HCT116 (cell line): ENCODE data around the gene HPX.

Experiments used
- EGR1 ChIP-seq: IDR thresholded peaks from 2 replicates; pipeline ENCODE4 v1.6.1; 2012; ENCODE audit warnings: low read depth
- EZH2 ChIP-seq: fragments of 200-600 bp; sonication (generic); IDR thresholded peaks from 2 replicates; pipeline ENCODE4 v1.6.1; 2017; ENCODE audit warnings: antibody characterized with exemption, mixed run types
- POLR2A ChIP-seq: IDR thresholded peaks from 2 replicates; pipeline ENCODE4 v1.7.0; 2011; ENCODE audit warnings: borderline replicate concordance; ENCODE audit not compliant: insufficient read depth, insufficient read length; ENCODE audit errors: extremely low read depth
- POLR2AphosphoS5 ChIP-seq: IDR thresholded peaks from 2 replicates; pipeline ENCODE4 v1.6.1; 2011; ENCODE audit warnings: mild to moderate bottlenecking, low read depth, low read length, moderate library complexity
- RAD21 ChIP-seq: IDR thresholded peaks from 2 replicates; pipeline ENCODE4 v1.6.1; 2012; ENCODE audit warnings: low read depth, mild to moderate bottlenecking
- YY1 ChIP-seq: IDR thresholded peaks from 2 replicates; pipeline ENCODE4 v1.6.1; 2011; ENCODE audit warnings: low read length, low read depth, moderate library complexity, mild to moderate bottlenecking; ENCODE audit not compliant: insufficient replicate concordance; ENCODE audit errors: extremely low read depth
- ZFX ChIP-seq: fragments of 450-650 bp; IDR thresholded peaks from 2 replicates; pipeline ENCODE4 v1.6.1; 2017
- TF ChIP-seq, protein P1 (sequence below): IDR thresholded peaks from 2 replicates; pipeline ENCODE4 v1.6.1; 2012
- TF ChIP-seq, protein P2 (sequence below), 3 experiments: fragments of 200-600 bp in 1 of 3; sonication (generic) in 1 of 3; IDR thresholded peaks in 2 of 3; conservative IDR thresholded peaks in 1 of 3; 2 replicates each; pipeline ENCODE4 v1.5.1; 2012 to 2017; ENCODE audit warnings: low read depth in 2 of 3, low read length in 2 of 3, antibody characterized with exemption in 1 of 3, borderline replicate concordance in 1 of 3, control low read depth in 1 of 3, mild to moderate bottlenecking in 1 of 3, mixed read lengths in 1 of 3, mixed run types in 1 of 3, moderate library complexity in 1 of 3; ENCODE audit not compliant: insufficient read depth in 1 of 3
- TF ChIP-seq, protein P3 (sequence below): IDR thresholded peaks from 2 replicates; pipeline ENCODE4 v1.6.1; 2012; ENCODE audit warnings: low read depth

DNA sequence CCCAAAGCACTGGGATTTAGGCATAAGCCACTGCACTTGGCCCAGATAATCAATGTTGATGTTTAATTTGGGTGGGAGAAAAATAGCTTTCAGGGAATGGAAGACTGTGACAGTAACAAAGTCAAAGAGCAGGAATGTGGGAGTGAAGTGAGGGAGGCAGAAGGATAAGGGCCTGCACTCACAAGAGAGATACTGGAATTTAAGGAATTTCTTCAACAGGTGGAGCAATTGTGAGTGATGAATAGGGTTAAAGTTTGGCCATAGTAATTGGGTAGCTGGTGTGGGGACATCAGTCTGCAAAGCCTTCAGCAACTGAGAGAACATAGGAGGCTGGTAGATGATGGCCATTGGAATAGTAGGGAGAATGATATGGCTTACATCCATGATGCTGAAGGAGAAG is 13.3 kb downstream of the HPX start:
- no peak for TF ChIP-seq YY1
- TF ChIP-seq EZH2: no peak
- TF ChIP-seq ZFX: no peak
- TF ChIP-seq POLR2AphosphoS5: no peak
- TF ChIP-seq, protein P1, sequence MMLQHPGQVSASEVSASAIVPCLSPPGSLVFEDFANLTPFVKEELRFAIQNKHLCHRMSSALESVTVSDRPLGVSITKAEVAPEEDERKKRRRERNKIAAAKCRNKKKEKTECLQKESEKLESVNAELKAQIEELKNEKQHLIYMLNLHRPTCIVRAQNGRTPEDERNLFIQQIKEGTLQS: no peak
- TF ChIP-seq EGR1: no peak
- TF ChIP-seq, protein P2, sequence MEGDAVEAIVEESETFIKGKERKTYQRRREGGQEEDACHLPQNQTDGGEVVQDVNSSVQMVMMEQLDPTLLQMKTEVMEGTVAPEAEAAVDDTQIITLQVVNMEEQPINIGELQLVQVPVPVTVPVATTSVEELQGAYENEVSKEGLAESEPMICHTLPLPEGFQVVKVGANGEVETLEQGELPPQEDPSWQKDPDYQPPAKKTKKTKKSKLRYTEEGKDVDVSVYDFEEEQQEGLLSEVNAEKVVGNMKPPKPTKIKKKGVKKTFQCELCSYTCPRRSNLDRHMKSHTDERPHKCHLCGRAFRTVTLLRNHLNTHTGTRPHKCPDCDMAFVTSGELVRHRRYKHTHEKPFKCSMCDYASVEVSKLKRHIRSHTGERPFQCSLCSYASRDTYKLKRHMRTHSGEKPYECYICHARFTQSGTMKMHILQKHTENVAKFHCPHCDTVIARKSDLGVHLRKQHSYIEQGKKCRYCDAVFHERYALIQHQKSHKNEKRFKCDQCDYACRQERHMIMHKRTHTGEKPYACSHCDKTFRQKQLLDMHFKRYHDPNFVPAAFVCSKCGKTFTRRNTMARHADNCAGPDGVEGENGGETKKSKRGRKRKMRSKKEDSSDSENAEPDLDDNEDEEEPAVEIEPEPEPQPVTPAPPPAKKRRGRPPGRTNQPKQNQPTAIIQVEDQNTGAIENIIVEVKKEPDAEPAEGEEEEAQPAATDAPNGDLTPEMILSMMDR (IDR thresholded peaks at IDR 0.05 in 2 of 3, conservative IDR thresholded peaks at IDR 0.05 in 1 of 3; ENCODE audit: borderline replicate concordance in 1 of 3, insufficient read depth in 1 of 3, low read depth in 2 of 3, low read length in 2 of 3): no peak
- no peak for TF ChIP-seq POLR2A
- TF ChIP-seq, protein P3, sequence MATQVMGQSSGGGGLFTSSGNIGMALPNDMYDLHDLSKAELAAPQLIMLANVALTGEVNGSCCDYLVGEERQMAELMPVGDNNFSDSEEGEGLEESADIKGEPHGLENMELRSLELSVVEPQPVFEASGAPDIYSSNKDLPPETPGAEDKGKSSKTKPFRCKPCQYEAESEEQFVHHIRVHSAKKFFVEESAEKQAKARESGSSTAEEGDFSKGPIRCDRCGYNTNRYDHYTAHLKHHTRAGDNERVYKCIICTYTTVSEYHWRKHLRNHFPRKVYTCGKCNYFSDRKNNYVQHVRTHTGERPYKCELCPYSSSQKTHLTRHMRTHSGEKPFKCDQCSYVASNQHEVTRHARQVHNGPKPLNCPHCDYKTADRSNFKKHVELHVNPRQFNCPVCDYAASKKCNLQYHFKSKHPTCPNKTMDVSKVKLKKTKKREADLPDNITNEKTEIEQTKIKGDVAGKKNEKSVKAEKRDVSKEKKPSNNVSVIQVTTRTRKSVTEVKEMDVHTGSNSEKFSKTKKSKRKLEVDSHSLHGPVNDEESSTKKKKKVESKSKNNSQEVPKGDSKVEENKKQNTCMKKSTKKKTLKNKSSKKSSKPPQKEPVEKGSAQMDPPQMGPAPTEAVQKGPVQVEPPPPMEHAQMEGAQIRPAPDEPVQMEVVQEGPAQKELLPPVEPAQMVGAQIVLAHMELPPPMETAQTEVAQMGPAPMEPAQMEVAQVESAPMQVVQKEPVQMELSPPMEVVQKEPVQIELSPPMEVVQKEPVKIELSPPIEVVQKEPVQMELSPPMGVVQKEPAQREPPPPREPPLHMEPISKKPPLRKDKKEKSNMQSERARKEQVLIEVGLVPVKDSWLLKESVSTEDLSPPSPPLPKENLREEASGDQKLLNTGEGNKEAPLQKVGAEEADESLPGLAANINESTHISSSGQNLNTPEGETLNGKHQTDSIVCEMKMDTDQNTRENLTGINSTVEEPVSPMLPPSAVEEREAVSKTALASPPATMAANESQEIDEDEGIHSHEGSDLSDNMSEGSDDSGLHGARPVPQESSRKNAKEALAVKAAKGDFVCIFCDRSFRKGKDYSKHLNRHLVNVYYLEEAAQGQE: no peak
- TF ChIP-seq RAD21: no peak
